ENCODE data around the gene NAT10. TPM values are rescaled to one million over a fixed set of nuclear protein-coding genes. Genes with fewer than 3 reads are reported as not detected.
A peak's percentile ranks its signal among the peaks of the same experiment; 100 is the strongest.

NAT10 gene
- total and polyA plus RNA-seq, 8 donors: 14.5 to 30.2 (median 24.5) TPM

- TF ChIP-seq CTCF (IDR thresholded peaks at IDR 0.05): no peak
- ATAC-seq (no peak), DNase-seq (peak in 1 of 6 donors; percentile 57), FAIRE-seq (no peak)
- intact Hi-C loops (cut with DNase I): loop anchor here in 2 of 3 donors (5.0 to 10.0 kb wide), 2 partner anchors 189 to 192 kb away; no protein-coding TSS in a partner anchor
- no peak overlapping the region for H3K4me3 ChIP-seq
- H3K4me1 ChIP-seq: no peaks in the 10 kb centered on the region
- 96 to 97% methylated on average over 16 of the region's 16 CpGs for WGBS, 2 donors
- no peaks in the 10 kb centered on the region for H3K9me3 ChIP-seq
- no peak overlapping the region for H3K27ac ChIP-seq
- no peaks in the 10 kb centered on the region for H3K27me3 ChIP-seq
- no peaks in the 10 kb centered on the region for H3K36me3 ChIP-seq
These were observed 67.6 kb downstream of the NAT10 start for GRCh38 chr11:34173050-34173449.

- Histone ChIP-seq H3K9me3 (no peaks in the 10 kb centered on the region), H3K4me3 (peak overlapping the region in 2 of 4 donors; percentile 10 to 32), H3K27me3 (no peaks in the 10 kb centered on the region), H3K36me3 (no peaks in the 10 kb centered on the region), H3K4me1 (no peaks in the 10 kb centered on the region), H3K27ac (no peak overlapping the region)
- TF ChIP-seq CTCF (IDR thresholded peaks at IDR 0.05): peak; percentile 74 to 90 (median 86)
- DNase-seq (peak; percentile 65 to 93 (median 80)), ATAC-seq (peak; percentile 99 to 100 (median 100)), FAIRE-seq (no peak)
- intact Hi-C loops (cut with DNase I): loop anchor here (5.0 to 10.0 kb wide), 3 partner anchors 183 to 190 kb away; partner anchors contain the start of gene ABTB2 (in 1 of the 3)
- WGBS, 2 donors: 7 to 11% methylated on average over 32 to 33 of the region's 33 CpGs
These were observed 69.1 kb downstream of the NAT10 start for GRCh38 chr11:34174412-34175041.

- H3K27me3 ChIP-seq: no peaks in the 10 kb centered on the region
- ATAC-seq (no peak), FAIRE-seq (no peak), DNase-seq (no peak)
- H3K36me3 ChIP-seq: no peaks in the 10 kb centered on the region
- H3K4me3 ChIP-seq: no peak overlapping the region
- H3K9me3 ChIP-seq: no peaks in the 10 kb centered on the region
- intact Hi-C loops (cut with DNase I): loop anchor here in 2 of 3 donors (5.0 to 10.0 kb wide), 2 partner anchors 182 to 189 kb away; partner anchors contain the start of gene ABTB2 (in 1 of the 2)
- H3K4me1 ChIP-seq: no peaks in the 10 kb centered on the region
- no peak overlapping the region for H3K27ac ChIP-seq
- 86 to 92% methylated on average over 7 of the region's 7 CpGs for WGBS, 2 donors
- TF ChIP-seq CTCF (IDR thresholded peaks at IDR 0.05): no peak
These were observed 70.0 kb downstream of the NAT10 start for GRCh38 chr11:34175284-34176019.

GRCh38 chr11:34176751-34177209, 71.4 kb downstream of the NAT10 start:
- H3K27ac ChIP-seq: no peak overlapping the region
- no peaks in the 10 kb centered on the region for H3K9me3 ChIP-seq
- intact Hi-C loops (cut with DNase I): loop anchor here in 2 of 3 donors (5.0 to 10.0 kb wide), 2 partner anchors 181 to 188 kb away; partner anchors contain the start of gene ABTB2 (in 1 of the 2)
- FAIRE-seq (no peak), ATAC-seq (no peak), DNase-seq (no peak)
- no peak for TF ChIP-seq CTCF (IDR thresholded peaks at IDR 0.05)
- 12 to 25% methylated on average over 2 of the region's 2 CpGs for WGBS, 2 donors
- no peaks in the 10 kb centered on the region for H3K27me3 ChIP-seq
- H3K4me1 ChIP-seq: no peaks in the 10 kb centered on the region
- no peak overlapping the region for H3K4me3 ChIP-seq
- no peaks in the 10 kb centered on the region for H3K36me3 ChIP-seq
